Adrenal gland (tissue), 12 donors: ENCODE data around the gene PYGB. TPM values are rescaled to one million over a fixed set of nuclear protein-coding genes. Genes with fewer than 3 reads are reported as not detected.
A peak's percentile ranks its signal among the peaks of the same experiment; 100 is the strongest.

Experiments used
- DNase-seq, 7 donors: peaks; one replicate each; pipeline ENCODE4 v3.0.0-alpha.2; 2019 to 2020
- H3K27ac ChIP-seq, 5 donors: fragments of 200-600 bp; sonication (generic) in 4 of 5; 1 replicate in 3 of 5; 2 replicates in 2 of 5; pipeline versions ENCODE4 v1.5.1 to v1.8.0; 2016 to 2020; ENCODE audit warnings: mild to moderate bottlenecking in 1 of 5
- H3K27me3 ChIP-seq: fragments of 200-600 bp; 2 replicates; pipeline ENCODE4 v1.8.0; 2021
- H3K36me3 ChIP-seq, 2 donors: fragments of 200-600 bp; replicated peaks in 1 of 2; 1 replicate in 1 of 2; 2 replicates in 1 of 2; pipeline versions ENCODE4 v1.5.1 to v1.8.0; 2018 to 2022
- H3K4me1 ChIP-seq, 2 donors: fragments of 200-600 bp; replicated peaks in 1 of 2; 1 replicate in 1 of 2; 2 replicates in 1 of 2; pipeline versions ENCODE4 v1.5.1 to v1.8.0; 2018 to 2021
- H3K4me3 ChIP-seq, 4 donors: fragments of 200-600 bp; sonication (generic) in 3 of 4; one replicate each; pipeline ENCODE4 v1.5.1; 2016 to 2018
- H3K9me3 ChIP-seq, 3 donors: fragments of 200-600 bp; sonication (generic) in 1 of 3; replicated peaks in 1 of 3; 1 replicate in 2 of 3; 2 replicates in 1 of 3; pipeline versions ENCODE4 v1.5.1 to v1.8.0; 2016 to 2021
- POLR2A ChIP-seq, 2 donors: fragments of 450-650 bp; IDR thresholded peaks; one replicate each; pipeline ENCODE4 v1.6.1; 2017; ENCODE audit warnings: antibody characterized with exemption in 2 of 2, mild to moderate bottlenecking in 2 of 2, moderate library complexity in 1 of 2
- WGBS, 4 donors: extraction: QIAGEN DNeasy Blood & Tissue Kit in 2 of 4; methylation state at CpG; one replicate each; pipeline versions ENCODE4 v1.1.5 to v1.1.7; 2013 to 2017; 5-methylcytosine and 5-hydroxymethylcytosine counted together
- intact Hi-C, 2 donors: fragments of 100-400 bp; cut with DNase I; formaldehyde crosslinking; loops; one replicate each; pipeline versions ENCODE4 v1.14.1 to v1.15.0; 2022 to 2023
- polyA plus RNA-seq, 3 donors: library from polyadenylated mRNA; stranded (reverse); fragments of 200-250 nt in 2 of 3; fragments of 350-450 nt in 1 of 3; fragmentation: Illumina TruSeq in 1 of 3; extraction: RNeasy Lipid Tissue Mini Kit (QIAGEN cat#74804) in 1 of 3; gene quantifications; one replicate each; pipeline ENCODE4 v1.2.3, GENCODE V29; 2013 to 2014
- total RNA-seq, 9 donors: library from RNA; depleted of rRNA in 4 of 9; stranded (reverse); fragments of >200 nt in 4 of 9; fragments of 120-200 nt in 1 of 9; fragmentation: NEBNext Ultra II Directional in 1 of 9; extraction: Animal tissue kit (Norgen Biotek cat#: 25700) in 1 of 9; gene quantifications; one replicate each; pipeline versions ENCODE4 v1.1.0 to v1.2.4, GENCODE V29; 2013 to 2023
- TF ChIP-seq, protein P1 (sequence below), 6 experiments: fragments of 450-650 bp in 4 of 6; fragments of 200-600 bp in 2 of 6; sonication (generic) in 1 of 6; IDR thresholded peaks; 1 replicate in 5 of 6; 2 replicates in 1 of 6; pipeline versions ENCODE4 v1.5.1 to v1.8.0; 2016 to 2021; ENCODE audit warnings: antibody characterized with exemption in 6 of 6, mild to moderate bottlenecking in 2 of 6, moderate library complexity in 1 of 6
- donor health status: healthy with polysubstance abuse.
- donor health status: Bipolar disorder and iron deficiency.
- donor health status: DM: yes; HTN: yes; CAD: no.
- donor health status: DM: no; HTN: no; CAD: no.
- donor health status: DM: no; HTN: no; CAD: no.
- donor health status: DM: yes; HTN: yes; CAD: no.

PYGB gene
- total and polyA plus RNA-seq, 12 donors: 15.7 to 118 (median 71.4) TPM

DNA sequence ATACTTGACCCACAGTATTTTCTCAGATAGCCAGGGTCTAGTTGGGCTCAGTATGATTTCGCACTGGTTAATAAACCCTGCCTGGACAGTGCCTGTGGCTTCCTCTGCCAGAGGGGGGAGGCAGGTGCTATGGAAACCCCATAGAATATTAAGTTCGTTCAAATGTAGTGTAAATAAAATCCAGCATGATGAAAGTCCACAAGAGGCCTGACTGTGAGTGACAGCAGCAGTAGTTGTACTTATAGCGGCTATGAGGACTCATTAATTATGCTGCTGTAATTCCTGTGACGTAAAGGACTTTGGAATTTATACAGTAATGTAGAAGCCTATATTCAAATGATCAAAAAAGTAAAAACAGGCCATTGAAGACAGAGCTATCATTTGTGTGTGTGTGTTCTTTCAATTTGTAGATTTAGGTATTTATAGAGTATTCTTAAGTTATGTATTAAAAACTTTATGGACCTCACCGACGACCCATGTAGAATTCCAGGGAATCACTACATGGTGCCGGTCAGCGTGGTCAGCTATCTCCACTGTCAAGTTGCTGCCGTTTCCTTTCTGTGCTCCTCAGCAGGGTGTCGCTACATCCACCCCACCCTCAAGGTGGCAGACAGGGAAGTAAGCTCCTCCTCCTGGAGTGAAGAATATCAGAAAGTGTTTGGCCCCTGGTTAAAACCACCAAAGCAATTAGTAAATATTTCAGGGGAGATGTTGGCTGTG is 10.0 kb downstream of the PYGB start:
- H3K36me3 ChIP-seq: peaks cover 0 to 14% of the 10 kb centered on the region in 2 donors
- peak in 2 of 7 donors; percentile 13 to 44 for DNase-seq
- no peak for TF ChIP-seq POLR2A (IDR thresholded peaks at IDR 0.05)
- TF ChIP-seq, protein P1, sequence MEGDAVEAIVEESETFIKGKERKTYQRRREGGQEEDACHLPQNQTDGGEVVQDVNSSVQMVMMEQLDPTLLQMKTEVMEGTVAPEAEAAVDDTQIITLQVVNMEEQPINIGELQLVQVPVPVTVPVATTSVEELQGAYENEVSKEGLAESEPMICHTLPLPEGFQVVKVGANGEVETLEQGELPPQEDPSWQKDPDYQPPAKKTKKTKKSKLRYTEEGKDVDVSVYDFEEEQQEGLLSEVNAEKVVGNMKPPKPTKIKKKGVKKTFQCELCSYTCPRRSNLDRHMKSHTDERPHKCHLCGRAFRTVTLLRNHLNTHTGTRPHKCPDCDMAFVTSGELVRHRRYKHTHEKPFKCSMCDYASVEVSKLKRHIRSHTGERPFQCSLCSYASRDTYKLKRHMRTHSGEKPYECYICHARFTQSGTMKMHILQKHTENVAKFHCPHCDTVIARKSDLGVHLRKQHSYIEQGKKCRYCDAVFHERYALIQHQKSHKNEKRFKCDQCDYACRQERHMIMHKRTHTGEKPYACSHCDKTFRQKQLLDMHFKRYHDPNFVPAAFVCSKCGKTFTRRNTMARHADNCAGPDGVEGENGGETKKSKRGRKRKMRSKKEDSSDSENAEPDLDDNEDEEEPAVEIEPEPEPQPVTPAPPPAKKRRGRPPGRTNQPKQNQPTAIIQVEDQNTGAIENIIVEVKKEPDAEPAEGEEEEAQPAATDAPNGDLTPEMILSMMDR (IDR thresholded peaks at IDR 0.05): no peak
- peaks cover 11 to 29% of the 10 kb centered on the region in 2 donors for H3K4me1 ChIP-seq
- 89 to 95% (median 93%) methylated on average over 10 of the region's 10 CpGs for WGBS, 4 donors
- H3K27me3 ChIP-seq: no peaks in the 10 kb centered on the region
- H3K27ac ChIP-seq: no peak overlapping the region
- intact Hi-C loops: loop anchor here in 1 of 2 donors (10.0 kb wide), 1 partner anchor 137 kb away; the partner anchor contains the start of gene ABHD12
- no peaks in the 10 kb centered on the region for H3K9me3 ChIP-seq
- H3K4me3 ChIP-seq: no peak overlapping the region

DNA sequence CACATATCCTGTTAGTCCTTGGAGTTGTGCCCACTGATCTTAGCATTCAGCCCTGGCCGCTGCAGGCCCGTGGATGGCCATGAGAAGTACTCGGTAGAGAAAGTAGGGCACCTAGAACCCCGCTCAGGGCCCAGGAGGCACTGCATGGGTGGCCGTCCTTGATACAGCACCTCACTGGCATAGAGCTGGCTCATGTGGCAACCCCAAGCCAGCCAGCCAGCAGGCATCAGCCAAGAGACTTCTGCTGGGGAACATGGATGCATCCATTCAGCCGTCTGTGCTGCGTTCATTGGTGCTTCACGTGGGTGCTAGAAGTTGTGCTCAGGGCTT is 10.6 kb downstream of the PYGB start:
- peak in 4 of 7 donors; percentile 39 to 56 (median 44) for DNase-seq
- no peaks in the 10 kb centered on the region for H3K27me3 ChIP-seq
- H3K4me1 ChIP-seq: peaks cover 11 to 29% of the 10 kb centered on the region in 2 donors
- no peak overlapping the region for H3K4me3 ChIP-seq
- H3K27ac ChIP-seq: peak overlapping the region in 1 of 5 donors; percentile 17
- intact Hi-C loops: loop anchor here in 1 of 2 donors (10.0 kb wide), 1 partner anchor 136 kb away; the partner anchor contains the start of gene ABHD12
- H3K9me3 ChIP-seq: no peaks in the 10 kb centered on the region
- H3K36me3 ChIP-seq: peaks cover 0 to 14% of the 10 kb centered on the region in 2 donors
- 49 to 69% (median 56%) methylated on average over 6 to 8 of the region's 8 CpGs for WGBS, 4 donors
- no peak for TF ChIP-seq POLR2A (IDR thresholded peaks at IDR 0.05)
- TF ChIP-seq, protein P1 (IDR thresholded peaks at IDR 0.05): no peak

DNA sequence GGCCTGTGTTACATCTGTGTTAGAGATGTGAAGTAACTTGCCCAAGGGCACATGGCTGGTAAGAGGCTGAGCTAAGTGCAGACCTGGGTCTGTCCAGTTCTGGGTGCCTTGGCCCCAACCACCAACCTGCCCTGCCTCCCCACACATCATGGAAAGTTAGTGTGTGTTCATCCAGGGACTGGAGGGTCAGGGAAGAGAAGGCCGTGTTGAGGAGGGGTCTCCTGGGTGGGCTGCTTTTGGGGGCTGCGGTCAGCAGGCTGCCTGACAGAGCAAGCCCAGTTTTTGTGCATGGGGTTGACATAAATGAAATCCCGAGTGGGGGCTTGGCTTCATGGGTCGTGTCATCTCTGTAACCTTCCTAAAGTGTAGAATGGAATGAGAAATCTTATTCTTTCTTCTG is 10.9 kb downstream of the PYGB start:
- no peak overlapping the region for H3K4me3 ChIP-seq
- peak overlapping the region in 1 of 5 donors; percentile 17 for H3K27ac ChIP-seq
- no peaks in the 10 kb centered on the region for H3K9me3 ChIP-seq
- intact Hi-C loops: loop anchor here in 1 of 2 donors (10.0 kb wide), 1 partner anchor 136 kb away; the partner anchor contains the start of gene ABHD12
- TF ChIP-seq, protein P1 (IDR thresholded peaks at IDR 0.05): no peak
- no peak for TF ChIP-seq POLR2A (IDR thresholded peaks at IDR 0.05)
- 77 to 97% (median 84%) methylated on average over 4 of the region's 4 CpGs for WGBS, 4 donors
- no peaks in the 10 kb centered on the region for H3K27me3 ChIP-seq
- H3K36me3 ChIP-seq: peaks cover 0 to 14% of the 10 kb centered on the region in 2 donors
- peaks cover 11 to 29% of the 10 kb centered on the region in 2 donors for H3K4me1 ChIP-seq
- DNase-seq: no peak

DNA sequence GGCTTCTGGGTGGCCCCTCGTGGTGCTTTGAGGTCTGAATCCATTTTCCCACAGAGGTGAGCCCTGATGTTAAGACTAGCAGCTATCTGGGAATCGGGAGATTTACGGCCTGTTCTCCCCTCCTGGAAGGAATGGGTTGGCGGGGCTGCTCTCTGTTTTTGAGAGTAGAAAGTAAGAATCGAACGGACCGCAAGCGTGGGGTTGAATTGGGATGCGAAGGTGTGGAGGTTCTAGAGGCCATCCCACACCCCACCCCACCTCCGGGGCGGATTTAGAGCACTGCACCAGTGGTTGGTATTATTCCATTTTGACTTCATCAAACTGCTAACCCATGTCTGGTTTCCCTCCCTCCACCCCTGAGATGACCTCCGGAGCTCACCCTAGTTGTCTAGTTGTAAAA is 11.5 kb downstream of the PYGB start:
- TF ChIP-seq, protein P1 (IDR thresholded peaks at IDR 0.05): no peak
- no peak for TF ChIP-seq POLR2A (IDR thresholded peaks at IDR 0.05)
- Histone ChIP-seq H3K4me1 (peaks cover 11 to 29% of the 10 kb centered on the region in 2 donors), H3K27me3 (no peaks in the 10 kb centered on the region), H3K27ac (no peak overlapping the region), H3K4me3 (no peak overlapping the region), H3K36me3 (peaks cover 0 to 14% of the 10 kb centered on the region in 2 donors), H3K9me3 (no peaks in the 10 kb centered on the region)
- DNase-seq: peak in 2 of 7 donors; percentile 10 to 44
- intact Hi-C loops: loop anchor here in 1 of 2 donors (10.0 kb wide), 1 partner anchor 135 kb away; the partner anchor contains the start of gene ABHD12
- WGBS, 4 donors: 95 to 97% (median 96%) methylated on average over 12 of the region's 12 CpGs
